Small intestine (tissue), 7 donors: ENCODE results near the gene RAVER1. TPM values are rescaled to one million over a fixed set of nuclear protein-coding genes. Genes with fewer than 3 reads are reported as not detected.

Experiments used
- DNase-seq, 2 donors: peaks; one replicate each; pipeline versions ENCODE4 v3.0.0 to v3.0.0-alpha.2; 2013
- FAIRE-seq: peaks from 2 replicates; lab custom pipeline; 2012; peaks lifted over from hg19 to GRCh38; lab: Jason Lieb, UNC
- H3K27ac ChIP-seq, 3 donors: one replicate each; pipeline ENCODE4 v1.5.1; 2013; ENCODE audit warnings: low read length in 2 of 3, mild to moderate bottlenecking in 2 of 3, control low read depth in 1 of 3, inconsistent platforms in 1 of 3, low read depth in 1 of 3, moderate library complexity in 1 of 3
- H3K27me3 ChIP-seq, 3 donors: one replicate each; pipeline ENCODE4 v1.6.1; 2013; ENCODE audit warnings: low read length in 3 of 3, inconsistent platforms in 1 of 3; ENCODE audit not compliant: control insufficient read depth in 3 of 3, insufficient read depth in 3 of 3
- H3K36me3 ChIP-seq, 3 donors: one replicate each; pipeline ENCODE4 v1.6.1; 2013; ENCODE audit warnings: low read length in 3 of 3, inconsistent platforms in 1 of 3, low read depth in 1 of 3, mild to moderate bottlenecking in 1 of 3, moderate library complexity in 1 of 3; ENCODE audit not compliant: control insufficient read depth in 3 of 3, insufficient read depth in 2 of 3
- H3K4me1 ChIP-seq, 3 donors: one replicate each; pipeline ENCODE4 v1.6.1; 2013; ENCODE audit warnings: low read length in 2 of 3, inconsistent platforms in 1 of 3, low read depth in 1 of 3, mild to moderate bottlenecking in 1 of 3, moderate library complexity in 1 of 3; ENCODE audit not compliant: control insufficient read depth in 3 of 3, insufficient read depth in 2 of 3
- H3K4me3 ChIP-seq, 3 donors: one replicate each; pipeline ENCODE4 v1.5.1; 2013; ENCODE audit warnings: low read length in 3 of 3, control low read depth in 1 of 3, inconsistent platforms in 1 of 3, low read depth in 1 of 3, mild to moderate bottlenecking in 1 of 3, moderate library complexity in 1 of 3
- H3K9me3 ChIP-seq, 2 donors: one replicate each; pipeline ENCODE4 v1.6.1; 2013; ENCODE audit warnings: low read depth in 1 of 2, low read length in 1 of 2; ENCODE audit not compliant: control insufficient read depth in 2 of 2, insufficient read depth in 1 of 2
- WGBS, 3 donors: extraction: QIAGEN DNeasy Blood & Tissue Kit; methylation state at CpG; one replicate each; pipeline ENCODE4 v1.1.7; 2013; 5-methylcytosine and 5-hydroxymethylcytosine counted together
- polyA plus RNA-seq, 4 donors: library from polyadenylated mRNA; stranded (reverse) in 3 of 4; unstranded in 1 of 4; fragments of 200-250 nt in 3 of 4; fragments of 120-200 nt in 1 of 4; gene quantifications; one replicate each; pipeline versions ENCODE4 v1.2.1 to v1.2.3, GENCODE V29; 2013
- donor health status: healthy with polysubstance abuse.
- donor health status: control.
- donor health status: control.
- donor health status: Bipolar disorder and iron deficiency.
- donor health status: healthy.

RAVER1 gene
- polyA plus RNA-seq, 4 donors: 14.1 to 50.0 (median 21.1) TPM

GRCh38 chr19:10317857-10318462 lies 15.4 kb downstream of the RAVER1 start:
- Histone ChIP-seq H3K36me3 (peaks cover 12 to 71% (median 19%) of the 10 kb centered on the region in 3 donors), H3K4me1 (peaks cover 0 to 24% (median 6%) of the 10 kb centered on the region in 3 donors), H3K4me3 (no peak overlapping the region), H3K9me3 (no peaks in the 10 kb centered on the region), H3K27ac (no peak overlapping the region), H3K27me3 (no peaks in the 10 kb centered on the region)
- DNase-seq (no peak), FAIRE-seq (no peak)
- 92 to 94% (median 93%) methylated on average over 10 to 15 of the region's 15 CpGs for WGBS, 3 donors

- no peaks in the 10 kb centered on the region for H3K27me3 ChIP-seq
- FAIRE-seq (no peak), DNase-seq (no peak)
- peaks cover 0 to 17% (median 3%) of the 10 kb centered on the region in 3 donors for H3K4me1 ChIP-seq
- no peak overlapping the region for H3K27ac ChIP-seq
- no peaks in the 10 kb centered on the region for H3K9me3 ChIP-seq
- H3K36me3 ChIP-seq: peaks cover 10 to 64% (median 17%) of the 10 kb centered on the region in 3 donors
- 83 to 86% (median 86%) methylated on average over 28 to 29 of the region's 29 CpGs for WGBS, 3 donors
- no peak overlapping the region for H3K4me3 ChIP-seq
These were observed 16.1 kb downstream of the RAVER1 start for GRCh38 chr19:10317045-10317856.

- peaks cover 0 to 10% (median 3%) of the 10 kb centered on the region in 3 donors for H3K4me1 ChIP-seq
- no peaks in the 10 kb centered on the region for H3K9me3 ChIP-seq
- peak overlapping the region in 1 of 3 donors; percentile 44 for H3K27ac ChIP-seq
- FAIRE-seq: no peak
- 62 to 70% (median 63%) methylated on average over 19 of the region's 19 CpGs for WGBS, 3 donors
- H3K27me3 ChIP-seq: no peaks in the 10 kb centered on the region
- H3K4me3 ChIP-seq: no peak overlapping the region
- peaks cover 10 to 56% (median 17%) of the 10 kb centered on the region in 3 donors for H3K36me3 ChIP-seq
- no peak for DNase-seq
These were observed 16.9 kb downstream of the RAVER1 start for GRCh38 chr19:10316229-10317044.

GRCh38 chr19:10315335-10316214 lies 17.8 kb downstream of the RAVER1 start, which contains the start of gene FDX2:
TSS of gene FDX2 (minus strand) at chr19:10316015. CDS start at chr19:10315996, 19 bp downstream.
- Histone ChIP-seq H3K4me3 (peak within 1 kb of the TSS; percentile 66 to 86 (median 68)), H3K4me1 (peaks cover 0 to 4% (median 0%) of the 10 kb centered on the region in 3 donors), H3K27ac (peak within 1 kb of the TSS in 1 of 3 donors; percentile 44), H3K36me3 (peaks cover 8 to 53% (median 14%) of the 10 kb centered on the region in 3 donors), H3K9me3 (no peaks in the 10 kb centered on the region), H3K27me3 (no peaks in the 10 kb centered on the region)
- 1% methylated on average over 44 to 55 of the region's 55 CpGs for WGBS, 3 donors
- FAIRE-seq: no peak
- DNase-seq: peak; percentile 90 to 93

GRCh38 chr19:10309423-10309822 lies 23.9 kb downstream of the RAVER1 start, which contains the start of gene ZGLP1:
TSS of gene ZGLP1 (minus strand) at chr19:10309815.
- DNase-seq (no peak), FAIRE-seq (no peak)
- WGBS, 3 donors: 93 to 96% (median 94%) methylated on average over 23 to 24 of the region's 24 CpGs
- no peak within 1 kb of the TSS for H3K4me3 ChIP-seq
- H3K27ac ChIP-seq: no peak within 1 kb of the TSS
- peaks cover 0 to 40% (median 0%) of the 10 kb centered on the region in 3 donors for H3K36me3 ChIP-seq
- no peaks in the 10 kb centered on the region for H3K4me1 ChIP-seq
- H3K27me3 ChIP-seq: no peaks in the 10 kb centered on the region
- no peaks in the 10 kb centered on the region for H3K9me3 ChIP-seq

- 90% methylated on average over 5 of the region's 5 CpGs for WGBS, 3 donors
These were observed 27.0 kb downstream of the RAVER1 start for GRCh38 chr19:10306327-10306726.

GRCh38 chr19:10305139-10305806 lies 28.1 kb downstream of the RAVER1 start:
- no peak for FAIRE-seq
- WGBS, 3 donors: 76 to 82% (median 81%) methylated on average over 17 of the region's 17 CpGs
- Histone ChIP-seq H3K9me3 (no peaks in the 10 kb centered on the region), H3K4me1 (no peaks in the 10 kb centered on the region), H3K27me3 (peaks cover 0 to 3% (median 0%) of the 10 kb centered on the region in 3 donors), H3K36me3 (peaks cover 0 to 32% (median 0%) of the 10 kb centered on the region in 3 donors), H3K27ac (no peak overlapping the region), H3K4me3 (no peak overlapping the region)
- no peak for DNase-seq

More at GRCh38 chr19:10306327-10306726, 27.0 kb downstream of the RAVER1 start:
- H3K27me3 ChIP-seq: no peaks in the 10 kb centered on the region
- no peak for DNase-seq
- H3K4me3 ChIP-seq: no peak overlapping the region
- no peaks in the 10 kb centered on the region for H3K9me3 ChIP-seq
- peaks cover 0 to 40% (median 0%) of the 10 kb centered on the region in 3 donors for H3K36me3 ChIP-seq
- no peaks in the 10 kb centered on the region for H3K4me1 ChIP-seq
- no peak overlapping the region for H3K27ac ChIP-seq
- no peak for FAIRE-seq
